ENCODE data around the gene PLB1.

PLB1 gene

GRCh38 chr2:28495551-28496250 lies at the start of gene PLB1:
PLB1 (plus strand) TSS chr2:28496060; CDS start chr2:28496115, 55 bp downstream.
- no peak for DNase-seq (ENCODE audit: low read depth in 2 of 2, low spot score in 1 of 2)

GRCh38 chr2:28446531-28446930 lies 49.3 kb upstream of the PLB1 start:
- DNase-seq (ENCODE audit: low read depth in 2 of 2, low spot score in 1 of 2): no peak

- no peak for DNase-seq (ENCODE audit: low read depth in 2 of 2, low spot score in 1 of 2)
These were observed 48.8 kb upstream of the PLB1 start for GRCh38 chr2:28447086-28447485.

- no peak for DNase-seq (ENCODE audit: low read depth in 2 of 2, low spot score in 1 of 2)
These were observed 47.7 kb upstream of the PLB1 start for GRCh38 chr2:28447943-28448792.

- DNase-seq (ENCODE audit: low read depth in 2 of 2, low spot score in 1 of 2): no peak
These were observed 47.1 kb upstream of the PLB1 start for GRCh38 chr2:28448793-28449100.

GRCh38 chr2:28449126-28449487 lies 46.8 kb upstream of the PLB1 start:
- DNase-seq (ENCODE audit: low read depth in 2 of 2, low spot score in 1 of 2): no peak

GRCh38 chr2:28449488-28450395 lies 46.1 kb upstream of the PLB1 start:
- DNase-seq (ENCODE audit: low read depth in 2 of 2, low spot score in 1 of 2): peak; percentile 47 to 70

GRCh38 chr2:28450901-28451565 lies 44.8 kb upstream of the PLB1 start:
- DNase-seq (ENCODE audit: low read depth in 2 of 2, low spot score in 1 of 2): no peak

- DNase-seq (ENCODE audit: low read depth in 2 of 2, low spot score in 1 of 2): no peak
These were observed 43.9 kb upstream of the PLB1 start for GRCh38 chr2:28451793-28452533.

- DNase-seq (ENCODE audit: low read depth in 2 of 2, low spot score in 1 of 2): peak; percentile 50 to 78
These were observed 43.3 kb upstream of the PLB1 start for GRCh38 chr2:28452534-28453081.

GRCh38 chr2:28453396-28453795 lies 42.5 kb upstream of the PLB1 start:
- no peak for DNase-seq (ENCODE audit: low read depth in 2 of 2, low spot score in 1 of 2)

GRCh38 chr2:28454016-28454930 lies 41.6 kb upstream of the PLB1 start:
- DNase-seq (ENCODE audit: low read depth in 2 of 2, low spot score in 1 of 2): no peak

- DNase-seq (ENCODE audit: low read depth in 2 of 2, low spot score in 1 of 2): no peak
These were observed 38.6 kb upstream of the PLB1 start for GRCh38 chr2:28457237-28457636.

GRCh38 chr2:28461056-28461455 lies 34.8 kb upstream of the PLB1 start:
- DNase-seq (ENCODE audit: low read depth in 2 of 2, low spot score in 1 of 2): no peak

GRCh38 chr2:28462122-28462521 lies 33.7 kb upstream of the PLB1 start:
- no peak for DNase-seq (ENCODE audit: low read depth in 2 of 2, low spot score in 1 of 2)

- no peak for DNase-seq (ENCODE audit: low read depth in 2 of 2, low spot score in 1 of 2)
These were observed 32.5 kb upstream of the PLB1 start for GRCh38 chr2:28463211-28463816.

- DNase-seq (ENCODE audit: low read depth in 2 of 2, low spot score in 1 of 2): no peak
These were observed 32.0 kb upstream of the PLB1 start for GRCh38 chr2:28463893-28464292.

- no peak for DNase-seq (ENCODE audit: low read depth in 2 of 2, low spot score in 1 of 2)
These were observed 30.5 kb upstream of the PLB1 start for GRCh38 chr2:28465148-28465885.

Data from stimulated activated CD8-positive, alpha-beta memory T cell treated with anti-CD3 and anti-CD28 coated beads, Interleukin-4, amount 100 ng/mL, for 4 hours (primary cell).